Caco-2 (cell line): ENCODE results near the gene GABRG3. TPM values are rescaled to one million over a fixed set of nuclear protein-coding genes. Genes with fewer than 3 reads are reported as not detected.

Experiments used
- BruUV-seq: library from RNA; stranded (reverse); fragments of 400-500 nt; replicated peaks from 2 replicates; lab custom pipeline; 2021; lab: Mats Ljungman, UMichigan
- CTCF ChIA-PET: fragments of 300-600 bp; sonication (Branson Sonifier 250); formaldehyde crosslinking; loops from one replicate; lab custom pipeline; 2022; ENCODE audit warnings: antibody characterized with exemption; lab: Charles Lee
- POLR2A ChIA-PET: fragments of 300-600 bp; sonication (Branson Sonifier 250); formaldehyde crosslinking; loops from one replicate; lab custom pipeline; 2022; ENCODE audit warnings: antibody characterized with exemption; lab: Charles Lee
- DNase-seq, 2 experiments: peaks; one replicate each; pipeline versions ENCODE4 v3.0.0 to v3.0.0-alpha.2; 2020 to 2022
- H3K27me3 ChIP-seq: replicated peaks from 2 replicates; pipeline ENCODE4 v1.6.0; 2011; ENCODE audit warnings: low read length; ENCODE audit not compliant: control insufficient read depth, insufficient read depth
- H3K36me3 ChIP-seq: 2 replicates; pipeline ENCODE4 v1.5.1; 2011; ENCODE audit warnings: low read length; ENCODE audit not compliant: control insufficient read depth, insufficient read depth
- H3K4me1 ChIP-seq: fragments of 250-450 bp; sonication (Bioruptor Pico); 2 replicates; pipeline ENCODE4 v1.5.1; 2020; ENCODE audit warnings: mild to moderate bottlenecking
- H3K4me3 ChIP-seq: 2 replicates; pipeline ENCODE4 v1.5.1; 2011; ENCODE audit warnings: low read depth, mild to moderate bottlenecking, control low read depth, low read length
- H3K9me3 ChIP-seq: fragments of 250-450 bp; sonication (Bioruptor Pico); 2 replicates; pipeline ENCODE4 v1.5.1; 2020; ENCODE audit warnings: mild to moderate bottlenecking, moderate library complexity
- H3K27ac Mint-ChIP-seq: one replicate; pipeline ENCODE4 v1.8.0; 2022; ENCODE audit warnings: mixed read lengths; ENCODE audit not compliant: unreplicated experiment
- H3K27me3 Mint-ChIP-seq: one replicate; pipeline ENCODE4 v1.8.0; 2022; ENCODE audit warnings: mixed read lengths; ENCODE audit not compliant: insufficient read depth, unreplicated experiment
- H3K36me3 Mint-ChIP-seq: one replicate; pipeline ENCODE4 v1.8.0; 2022; ENCODE audit warnings: mild to moderate bottlenecking, mixed read lengths; ENCODE audit not compliant: insufficient read depth, unreplicated experiment
- H3K4me1 Mint-ChIP-seq: one replicate; pipeline ENCODE4 v1.8.0; 2022; ENCODE audit warnings: low read depth, mixed read lengths; ENCODE audit not compliant: unreplicated experiment
- H3K4me3 Mint-ChIP-seq: one replicate; pipeline ENCODE4 v1.8.0; 2022; ENCODE audit warnings: mild to moderate bottlenecking, moderate library complexity, mixed read lengths; ENCODE audit not compliant: unreplicated experiment
- H3K9me3 Mint-ChIP-seq: one replicate; pipeline ENCODE4 v1.8.0; 2022; ENCODE audit warnings: mixed read lengths; ENCODE audit not compliant: unreplicated experiment
- intact Hi-C: fragments of 100-400 bp; cut with micrococcal nuclease; formaldehyde crosslinking; loops from one replicate; pipeline ENCODE4 v1.10.0; 2022; ENCODE audit not compliant: unreplicated experiment
- total RNA-seq: library from RNA; stranded (reverse); gene quantifications from 2 replicates; pipeline ENCODE4 v1.2.3, GENCODE V29; 2022
- TF ChIP-seq, protein P1 (sequence below), 2 experiments: fragments of 200-600 bp in 1 of 2; IDR thresholded peaks; 1 replicate in 1 of 2; 2 replicates in 1 of 2; pipeline versions ENCODE4 v1.5.1 to v1.8.0; 2011 to 2022; ENCODE audit warnings: antibody characterized with exemption in 1 of 2, control low read depth in 1 of 2, inconsistent platforms in 1 of 2, low read depth in 1 of 2, low read length in 1 of 2, mild to moderate bottlenecking in 1 of 2, moderate library complexity in 1 of 2; ENCODE audit not compliant: insufficient read depth in 1 of 2, severe bottlenecking in 1 of 2, unreplicated experiment in 1 of 2

The GABRG3 gene
- total RNA-seq, 1 experiment from 2014 or later: not detected

DNA sequence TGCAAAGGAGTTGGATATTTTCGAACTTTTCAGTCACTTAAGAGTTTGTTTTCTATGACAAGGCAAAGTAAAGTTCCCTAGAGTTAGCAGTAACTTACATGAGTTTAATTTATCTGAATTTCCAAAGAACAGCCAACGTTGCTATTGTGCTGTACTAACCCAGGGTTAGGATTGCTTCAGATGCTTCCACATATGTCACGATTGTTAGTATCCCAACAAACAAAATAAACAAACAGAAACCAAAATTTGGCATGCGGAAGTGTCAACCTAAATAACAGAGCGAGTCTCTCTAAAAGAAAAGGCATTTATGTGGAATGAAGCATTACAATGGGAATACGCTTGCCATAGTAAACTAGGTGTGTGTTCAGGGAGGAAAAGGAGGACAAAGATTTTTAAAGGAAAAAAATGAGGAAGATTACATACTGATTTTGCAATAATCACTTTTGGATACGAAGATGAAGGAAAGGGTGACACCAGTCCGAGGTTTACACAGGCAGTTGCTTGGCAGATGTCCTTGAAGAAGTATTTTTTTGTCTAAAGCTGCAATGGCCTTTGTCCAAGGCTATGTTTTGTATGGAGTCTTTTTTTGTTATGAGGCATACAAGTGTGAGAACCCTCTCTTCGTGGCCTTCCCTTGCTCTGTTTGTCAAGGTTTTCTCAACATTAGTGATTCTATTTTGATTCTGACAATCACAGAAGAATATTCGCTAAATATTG, 267.9 kb downstream of the GABRG3 start:
- TF ChIP-seq, protein P1, sequence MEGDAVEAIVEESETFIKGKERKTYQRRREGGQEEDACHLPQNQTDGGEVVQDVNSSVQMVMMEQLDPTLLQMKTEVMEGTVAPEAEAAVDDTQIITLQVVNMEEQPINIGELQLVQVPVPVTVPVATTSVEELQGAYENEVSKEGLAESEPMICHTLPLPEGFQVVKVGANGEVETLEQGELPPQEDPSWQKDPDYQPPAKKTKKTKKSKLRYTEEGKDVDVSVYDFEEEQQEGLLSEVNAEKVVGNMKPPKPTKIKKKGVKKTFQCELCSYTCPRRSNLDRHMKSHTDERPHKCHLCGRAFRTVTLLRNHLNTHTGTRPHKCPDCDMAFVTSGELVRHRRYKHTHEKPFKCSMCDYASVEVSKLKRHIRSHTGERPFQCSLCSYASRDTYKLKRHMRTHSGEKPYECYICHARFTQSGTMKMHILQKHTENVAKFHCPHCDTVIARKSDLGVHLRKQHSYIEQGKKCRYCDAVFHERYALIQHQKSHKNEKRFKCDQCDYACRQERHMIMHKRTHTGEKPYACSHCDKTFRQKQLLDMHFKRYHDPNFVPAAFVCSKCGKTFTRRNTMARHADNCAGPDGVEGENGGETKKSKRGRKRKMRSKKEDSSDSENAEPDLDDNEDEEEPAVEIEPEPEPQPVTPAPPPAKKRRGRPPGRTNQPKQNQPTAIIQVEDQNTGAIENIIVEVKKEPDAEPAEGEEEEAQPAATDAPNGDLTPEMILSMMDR (IDR thresholded peaks at IDR 0.05; ENCODE audit: insufficient read depth in 1 of 2, low read depth in 1 of 2, low read length in 1 of 2, severe bottlenecking in 1 of 2, unreplicated experiment in 1 of 2): no peak
- Histone ChIP-seq H3K36me3 (no peaks in the 10 kb centered on the region), H3K4me3 (no peak overlapping the region), H3K9me3 (no peaks in the 10 kb centered on the region), H3K27me3 (no peaks in the 10 kb centered on the region), H3K4me1 (peaks cover 13% of the 10 kb centered on the region; the same call in 1 of the 2 replicates)
- CTCF ChIA-PET: no interaction called here
- intact Hi-C loops: no loop called here
- H3K27ac Mint-ChIP-seq: no peak overlapping the region
- BruUV-seq: no TSS peak
- H3K4me3 Mint-ChIP-seq: no peak overlapping the region
- H3K27me3 Mint-ChIP-seq: peaks cover 4% of the 10 kb centered on the region
- H3K4me1 Mint-ChIP-seq: no peaks in the 10 kb centered on the region
- POLR2A ChIA-PET: no interaction called here
- H3K36me3 Mint-ChIP-seq: peaks cover 4% of the 10 kb centered on the region
- no peaks in the 10 kb centered on the region for H3K9me3 Mint-ChIP-seq
- no peak for DNase-seq

DNA sequence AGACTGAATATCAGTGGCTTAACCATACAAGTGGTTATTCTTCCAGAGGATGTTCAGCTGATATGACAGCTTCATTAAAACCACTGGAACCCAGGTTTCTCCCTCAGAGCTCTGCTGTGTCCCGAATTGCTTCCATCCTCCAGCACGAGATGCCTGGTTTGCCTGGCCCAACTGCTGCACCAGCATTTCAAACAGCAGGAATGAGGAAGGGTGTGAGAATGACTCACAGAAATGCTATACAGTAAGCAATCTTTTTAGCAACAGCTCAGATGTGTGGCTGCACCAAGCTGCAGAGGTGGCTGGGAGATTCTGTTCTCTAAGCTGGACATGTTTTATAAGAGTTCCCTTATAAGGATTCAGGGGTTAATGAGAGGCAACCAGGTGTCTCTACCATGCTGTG, 271.0 kb downstream of the GABRG3 start:
- Mint-ChIP-seq H3K27ac (no peak overlapping the region), H3K4me3 (no peak overlapping the region), H3K4me1 (no peaks in the 10 kb centered on the region), H3K9me3 (no peaks in the 10 kb centered on the region), H3K36me3 (peaks cover 5% of the 10 kb centered on the region), H3K27me3 (peaks cover 4% of the 10 kb centered on the region)
- intact Hi-C loops: no loop called here
- BruUV-seq: no TSS peak
- CTCF ChIA-PET: no interaction called here
- H3K4me3 ChIP-seq: no peak overlapping the region
- no peaks in the 10 kb centered on the region for H3K27me3 ChIP-seq
- no peak for DNase-seq
- POLR2A ChIA-PET: no interaction called here
- no peaks in the 10 kb centered on the region for H3K9me3 ChIP-seq
- H3K36me3 ChIP-seq: no peaks in the 10 kb centered on the region
- H3K4me1 ChIP-seq: no peaks in the 10 kb centered on the region
- TF ChIP-seq, protein P1 (IDR thresholded peaks at IDR 0.05; ENCODE audit: insufficient read depth in 1 of 2, low read depth in 1 of 2, low read length in 1 of 2, severe bottlenecking in 1 of 2, unreplicated experiment in 1 of 2): no peak

DNA sequence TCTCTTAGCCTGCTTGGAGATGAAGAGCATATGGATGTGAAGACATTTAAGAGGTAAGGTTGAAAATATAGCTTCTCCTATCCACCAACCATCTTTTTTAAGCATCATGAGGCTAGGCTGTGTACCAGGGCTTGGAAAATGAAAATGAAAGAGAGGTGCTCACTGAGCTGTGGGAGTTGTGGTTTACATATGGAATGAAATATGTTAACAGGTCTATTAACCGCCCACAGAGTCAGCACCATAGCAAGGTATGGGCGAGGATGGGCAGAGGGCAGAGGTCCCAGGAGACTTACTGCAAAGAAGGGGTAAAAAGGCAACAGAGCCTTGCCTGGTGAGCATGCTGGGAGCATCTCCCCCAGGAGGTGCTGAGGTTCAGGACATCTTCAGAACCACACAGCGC, 273.1 kb downstream of the GABRG3 start:
- H3K9me3 ChIP-seq: no peaks in the 10 kb centered on the region
- no peak overlapping the region for H3K27ac Mint-ChIP-seq
- no peaks in the 10 kb centered on the region for H3K4me1 ChIP-seq
- DNase-seq: no peak
- H3K4me1 Mint-ChIP-seq: no peaks in the 10 kb centered on the region
- H3K9me3 Mint-ChIP-seq: no peaks in the 10 kb centered on the region
- H3K27me3 ChIP-seq: no peaks in the 10 kb centered on the region
- intact Hi-C loops: no loop called here
- H3K4me3 Mint-ChIP-seq: no peak overlapping the region
- TF ChIP-seq, protein P1 (IDR thresholded peaks at IDR 0.05; ENCODE audit: insufficient read depth in 1 of 2, low read depth in 1 of 2, low read length in 1 of 2, severe bottlenecking in 1 of 2, unreplicated experiment in 1 of 2): no peak
- no peak overlapping the region for H3K4me3 ChIP-seq
- no TSS peak for BruUV-seq
- ChIA-PET CTCF (no interaction called here), POLR2A (no interaction called here)
- peaks cover 9% of the 10 kb centered on the region for H3K27me3 Mint-ChIP-seq
- no peaks in the 10 kb centered on the region for H3K36me3 ChIP-seq
- H3K36me3 Mint-ChIP-seq: peaks cover 8% of the 10 kb centered on the region
